ENCODE results near the gene TADA1.
"Not testable (repeated sequence)": the region's sequence is repeated elsewhere in the genome, so short reads cannot be mapped to it uniquely, and the experiment has no call there.

Gene TADA1

DNA sequence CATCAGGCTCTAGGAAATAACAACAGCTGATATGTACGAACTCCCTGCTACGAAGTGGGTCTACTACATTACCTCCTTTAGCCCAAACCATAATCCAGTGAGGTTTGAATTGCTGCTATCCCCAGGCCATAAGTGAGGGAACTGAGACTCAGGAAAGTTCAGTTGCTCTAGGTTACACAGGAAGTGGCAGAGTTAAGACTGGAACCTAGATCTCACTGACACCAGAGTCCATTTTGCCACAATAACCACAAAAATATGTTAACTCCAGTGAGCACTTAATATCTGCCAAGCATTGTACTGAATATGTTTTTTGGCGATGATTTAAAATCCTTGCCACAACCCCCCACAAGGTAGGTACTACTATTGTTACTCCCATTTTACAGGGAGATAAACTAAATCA is 8.9 kb upstream of the TADA1 start:
- TF ChIP-seq, protein P1, sequence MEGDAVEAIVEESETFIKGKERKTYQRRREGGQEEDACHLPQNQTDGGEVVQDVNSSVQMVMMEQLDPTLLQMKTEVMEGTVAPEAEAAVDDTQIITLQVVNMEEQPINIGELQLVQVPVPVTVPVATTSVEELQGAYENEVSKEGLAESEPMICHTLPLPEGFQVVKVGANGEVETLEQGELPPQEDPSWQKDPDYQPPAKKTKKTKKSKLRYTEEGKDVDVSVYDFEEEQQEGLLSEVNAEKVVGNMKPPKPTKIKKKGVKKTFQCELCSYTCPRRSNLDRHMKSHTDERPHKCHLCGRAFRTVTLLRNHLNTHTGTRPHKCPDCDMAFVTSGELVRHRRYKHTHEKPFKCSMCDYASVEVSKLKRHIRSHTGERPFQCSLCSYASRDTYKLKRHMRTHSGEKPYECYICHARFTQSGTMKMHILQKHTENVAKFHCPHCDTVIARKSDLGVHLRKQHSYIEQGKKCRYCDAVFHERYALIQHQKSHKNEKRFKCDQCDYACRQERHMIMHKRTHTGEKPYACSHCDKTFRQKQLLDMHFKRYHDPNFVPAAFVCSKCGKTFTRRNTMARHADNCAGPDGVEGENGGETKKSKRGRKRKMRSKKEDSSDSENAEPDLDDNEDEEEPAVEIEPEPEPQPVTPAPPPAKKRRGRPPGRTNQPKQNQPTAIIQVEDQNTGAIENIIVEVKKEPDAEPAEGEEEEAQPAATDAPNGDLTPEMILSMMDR (IDR thresholded peaks at IDR 0.05; ENCODE audit: extremely low read depth, insufficient read depth, missing control alignments) = no peak
- no peak for DNase-seq (ENCODE audit: low spot score)
- in situ Hi-C loops (cut with MboI; ENCODE audit: low pct_unique_long_range_greater_than_20kb, low sequenced_read_pairs, unreplicated experiment) = no loop called here

DNA sequence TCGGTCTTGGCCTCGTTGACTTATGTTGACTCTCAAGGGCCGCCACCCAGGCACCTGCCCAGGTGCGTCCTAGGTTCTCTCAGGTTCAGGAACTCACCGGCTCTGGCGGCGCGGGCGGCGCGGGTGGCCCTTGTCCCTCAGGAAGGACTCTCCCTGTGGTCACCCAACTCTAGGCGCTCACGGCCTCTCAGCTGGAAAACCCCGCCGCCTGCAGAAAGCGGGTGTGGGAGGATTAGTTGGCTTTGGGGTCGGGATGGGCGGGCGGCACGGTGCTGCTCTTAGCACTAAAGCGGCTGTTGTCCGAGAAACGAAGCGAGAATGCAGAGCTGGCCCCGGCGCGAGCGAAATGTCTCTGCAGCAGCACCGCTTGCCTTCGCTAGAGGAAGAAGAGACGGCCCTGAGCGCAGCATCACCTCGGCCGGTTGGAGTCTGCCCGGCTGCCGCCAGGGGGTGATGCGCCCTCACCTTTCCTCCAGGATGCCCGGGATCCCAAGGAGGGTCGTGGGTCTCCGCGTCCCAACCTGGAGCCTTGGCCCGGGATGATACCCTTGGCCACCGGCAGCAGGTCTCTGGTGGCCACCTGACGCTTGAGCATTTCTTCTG is 8.1 kb upstream of the TADA1 start:
- TF ChIP-seq, protein P1 (IDR thresholded peaks at IDR 0.05; ENCODE audit: extremely low read depth, insufficient read depth, missing control alignments) = peak; percentile 72
- in situ Hi-C loops (cut with MboI; ENCODE audit: low pct_unique_long_range_greater_than_20kb, low sequenced_read_pairs, unreplicated experiment) = no loop called here
- peak; percentile 31 for DNase-seq (ENCODE audit: low spot score)

DNA sequence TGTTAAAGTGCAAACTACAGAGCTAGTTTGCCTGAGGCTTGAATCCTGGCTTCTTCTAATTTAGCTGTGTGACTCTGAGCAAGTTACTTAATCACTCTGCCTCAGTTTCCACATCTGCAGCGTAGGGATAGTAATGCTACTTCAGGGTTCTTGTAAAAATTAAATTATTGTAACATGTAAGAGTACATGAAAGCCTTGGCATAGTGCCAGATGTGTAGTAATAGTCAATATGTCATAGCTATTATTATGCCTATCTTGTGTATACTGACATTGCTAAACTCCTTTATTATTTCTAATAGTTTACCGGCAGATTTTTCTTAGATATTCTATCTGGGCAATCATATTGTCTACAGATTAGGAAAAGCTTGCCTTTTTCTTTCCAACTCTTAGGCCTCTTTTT is 6.8 kb upstream of the TADA1 start:
- TF ChIP-seq, protein P1 (IDR thresholded peaks at IDR 0.05; ENCODE audit: extremely low read depth, insufficient read depth, missing control alignments) = no peak
- no peak for DNase-seq (ENCODE audit: low spot score)
- in situ Hi-C loops (cut with MboI; ENCODE audit: low pct_unique_long_range_greater_than_20kb, low sequenced_read_pairs, unreplicated experiment) = no loop called here

DNA sequence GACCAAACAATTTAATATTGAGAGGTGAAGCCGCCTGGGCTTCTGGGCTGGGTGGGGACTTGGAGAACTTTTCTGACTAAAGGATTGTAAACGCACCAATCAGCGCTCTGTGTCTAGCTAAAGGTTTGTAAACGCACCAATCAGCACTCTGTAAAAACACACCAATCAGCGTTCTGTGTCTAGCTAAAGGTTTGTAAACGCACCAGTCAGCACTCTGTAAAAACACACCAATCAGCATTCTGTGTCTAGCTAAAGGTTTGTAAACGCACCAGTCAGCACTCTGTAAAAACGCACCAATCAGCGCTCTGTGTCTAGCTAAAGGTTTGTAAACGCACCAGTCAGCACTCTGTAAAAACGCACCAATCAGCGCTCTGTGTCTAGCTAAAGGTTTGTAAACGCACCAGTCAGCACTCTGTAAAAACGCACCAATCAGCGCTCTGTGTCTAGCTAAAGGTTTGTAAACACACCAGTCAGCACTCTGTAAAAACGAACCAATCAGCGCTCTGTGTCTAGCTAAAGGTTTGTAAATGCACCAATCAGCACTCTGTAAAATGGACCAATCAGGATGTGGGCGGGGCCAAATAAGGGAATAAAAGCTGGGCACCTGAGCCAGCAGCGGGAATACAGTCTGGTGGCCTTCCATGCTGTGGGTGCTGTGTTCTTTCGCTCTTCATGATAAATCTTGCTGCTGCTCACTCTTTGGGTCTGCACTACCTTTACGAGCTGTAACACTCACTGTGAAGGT is 2.3 kb upstream of the TADA1 start:
- DNase-seq (ENCODE audit: low spot score); in situ Hi-C loops (cut with MboI; ENCODE audit: low pct_unique_long_range_greater_than_20kb, low sequenced_read_pairs, unreplicated experiment): not testable (repeated sequence)

DNA sequence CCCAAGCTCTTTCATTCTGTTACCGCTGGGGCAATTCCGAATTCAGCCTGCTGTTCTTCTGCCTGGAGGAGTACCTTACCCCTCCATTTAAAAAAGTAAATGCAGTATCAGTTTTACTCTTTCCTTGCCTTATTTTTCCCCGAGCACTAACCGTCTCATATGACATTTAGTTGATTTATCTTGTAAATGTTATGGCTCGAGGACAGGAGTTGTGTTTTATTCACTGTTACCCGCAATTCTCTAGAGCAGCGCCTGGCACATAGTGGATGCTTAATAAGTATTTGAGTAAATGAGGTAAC is 425 bp upstream of the TADA1 start:
- no peak for DNase-seq (ENCODE audit: low spot score)
- TF ChIP-seq, protein P1 (IDR thresholded peaks at IDR 0.05; ENCODE audit: extremely low read depth, insufficient read depth, missing control alignments) = no peak
- in situ Hi-C loops (cut with MboI; ENCODE audit: low pct_unique_long_range_greater_than_20kb, low sequenced_read_pairs, unreplicated experiment) = no loop called here

DNA sequence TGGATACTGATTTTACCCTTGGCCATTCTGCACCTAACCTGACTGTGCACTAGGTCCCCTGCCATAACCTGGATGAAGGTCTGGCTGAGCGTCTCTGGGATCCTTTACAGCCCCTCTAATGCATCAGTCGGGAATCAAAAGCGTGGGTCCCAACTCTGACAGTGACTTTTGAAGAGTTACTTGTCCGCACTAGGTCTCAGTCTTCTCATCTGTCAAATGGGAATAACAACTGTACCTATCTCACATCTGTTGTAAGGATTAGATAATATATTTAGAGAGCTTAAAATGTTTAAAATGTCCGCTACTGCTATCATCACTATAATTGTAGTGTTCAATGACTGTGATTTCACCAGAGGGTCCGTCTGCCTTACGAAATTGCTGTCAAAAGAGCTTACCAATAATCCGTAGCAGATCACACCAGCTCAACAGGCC is 746 bp downstream of the TADA1 start:
- TF ChIP-seq, protein P1 (IDR thresholded peaks at IDR 0.05; ENCODE audit: extremely low read depth, insufficient read depth, missing control alignments) = no peak
- DNase-seq (ENCODE audit: low spot score) = no peak
- in situ Hi-C loops (cut with MboI; ENCODE audit: low pct_unique_long_range_greater_than_20kb, low sequenced_read_pairs, unreplicated experiment) = no loop called here

DNA sequence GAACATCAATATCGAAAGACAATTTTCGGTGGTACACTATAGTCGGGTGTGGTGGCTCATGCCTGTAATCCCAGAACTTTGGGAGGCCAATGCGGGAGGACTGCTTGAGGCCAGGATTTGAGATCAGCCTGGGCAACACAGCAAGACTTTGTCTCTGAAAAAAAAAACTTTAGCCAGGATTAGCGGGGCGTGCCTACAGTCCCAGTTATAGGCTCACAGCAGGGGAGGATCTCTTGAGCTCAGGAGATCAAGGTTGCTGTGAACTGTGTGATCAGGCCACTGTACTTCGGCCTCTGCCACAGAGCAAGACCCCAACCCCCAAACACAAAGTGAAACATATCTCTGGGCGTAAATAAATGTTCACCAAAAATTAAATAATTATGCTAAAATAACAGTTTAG is 1.6 kb downstream of the TADA1 start:
- in situ Hi-C loops (cut with MboI; ENCODE audit: low pct_unique_long_range_greater_than_20kb, low sequenced_read_pairs, unreplicated experiment) = no loop called here
- TF ChIP-seq, protein P1 (IDR thresholded peaks at IDR 0.05; ENCODE audit: extremely low read depth, insufficient read depth, missing control alignments) = no peak
- no peak for DNase-seq (ENCODE audit: low spot score)

All from GM13977 (cell line).